Neural cell (in vitro differentiated cells): ENCODE results near the gene SH3RF3.

Experiments
- CTCF ChIP-seq: fragments of 450-650 bp; IDR thresholded peaks from 2 replicates; pipeline ENCODE4 v1.5.1; 2014; ENCODE audit warnings: antibody characterized with exemption, mild to moderate bottlenecking, moderate library complexity; ENCODE audit not compliant: poor library complexity, severe bottlenecking
- EP300 ChIP-seq: fragments of 450-650 bp; conservative IDR thresholded peaks from 2 replicates; pipeline ENCODE4 v1.6.1; 2014; ENCODE audit warnings: antibody characterized with exemption, mild to moderate bottlenecking, moderate library complexity; ENCODE audit not compliant: poor library complexity, severe bottlenecking
- EZH2 ChIP-seq: fragments of 200-600, 300-800 bp; shearing (Covaris generic), sonication (generic); IDR thresholded peaks from 2 replicates; pipeline ENCODE4 v1.6.1; 2014; ENCODE audit warnings: antibody characterized with exemption, low read length, borderline replicate concordance, mild to moderate bottlenecking; ENCODE audit not compliant: insufficient read depth, poor library complexity, severe bottlenecking
- RAD21 ChIP-seq: fragments of 450-650 bp; conservative IDR thresholded peaks from 2 replicates; pipeline ENCODE4 v1.6.1; 2014; ENCODE audit warnings: antibody characterized with exemption, mild to moderate bottlenecking, moderate library complexity
- REST ChIP-seq: IDR thresholded peaks from 2 replicates; pipeline ENCODE4 v1.6.1; 2012; ENCODE audit warnings: borderline replicate concordance
- TAF1 ChIP-seq: IDR thresholded peaks from 2 replicates; pipeline ENCODE4 v1.6.1; 2012; ENCODE audit warnings: low read depth

- TF ChIP-seq EZH2 (no peak), CTCF (no peak), REST (no peak), RAD21 (no peak), TAF1 (no peak), EP300 (no peak)
These were observed 115.2 kb downstream of the SH3RF3 start for GRCh38 chr2:109244304-109244582.
